ENCODE data around the gene NFYC. TPM values are rescaled to one million over a fixed set of nuclear protein-coding genes. Genes with fewer than 3 reads are reported as not detected.

NFYC gene
- total RNA-seq, 1 donor from 2014 or later = 75.9 TPM

- H3K4me1 ChIP-seq = peaks cover 23 to 35% of the 10 kb centered on the region in 2 donors
- H3K27ac ChIP-seq = peak overlapping the region; percentile 76 to 77
- no peaks in the 10 kb centered on the region for H3K27me3 ChIP-seq
- no peak for TF ChIP-seq CTCF (IDR thresholded peaks at IDR 0.05)
- no peaks in the 10 kb centered on the region for H3K9me3 ChIP-seq
- intact Hi-C loops (cut with DNase I) = loop anchor here (2.0 kb wide), 1 partner anchor 19 kb away; no protein-coding TSS in a partner anchor
- DNase-seq (ENCODE audit: low spot score in 2 of 2) = no peak
- no peak overlapping the region for H3K4me3 ChIP-seq
- no peaks in the 10 kb centered on the region for H3K36me3 ChIP-seq
These were observed 114.7 kb downstream of the NFYC start for GRCh38 chr1:40806240-40806639.

GRCh38 chr1:40806731-40807695 lies 115.5 kb downstream of the NFYC start:
- H3K4me1 ChIP-seq = peaks cover 19 to 28% of the 10 kb centered on the region in 2 donors
- H3K36me3 ChIP-seq = no peaks in the 10 kb centered on the region
- DNase-seq (ENCODE audit: low spot score in 2 of 2) = peak in 1 of 2 donors; percentile 88
- peak overlapping the region; percentile 76 to 77 for H3K27ac ChIP-seq
- H3K9me3 ChIP-seq = no peaks in the 10 kb centered on the region
- H3K27me3 ChIP-seq = no peaks in the 10 kb centered on the region
- TF ChIP-seq CTCF (IDR thresholded peaks at IDR 0.05) = no peak
- H3K4me3 ChIP-seq = peak overlapping the region in 1 of 2 donors; percentile 35
- intact Hi-C loops (cut with DNase I) = loop anchor here (2.0 kb wide), 1 partner anchor 18 kb away; no protein-coding TSS in a partner anchor

- Histone ChIP-seq H3K36me3 (no peaks in the 10 kb centered on the region), H3K4me1 (peaks cover 14 to 25% of the 10 kb centered on the region in 2 donors), H3K27ac (peak overlapping the region; percentile 76 to 77), H3K4me3 (no peak overlapping the region), H3K9me3 (no peaks in the 10 kb centered on the region), H3K27me3 (no peaks in the 10 kb centered on the region)
- DNase-seq (ENCODE audit: low spot score in 2 of 2) = no peak
- intact Hi-C loops (cut with DNase I) = no loop called here
- TF ChIP-seq CTCF (IDR thresholded peaks at IDR 0.05) = no peak
These were observed 116.5 kb downstream of the NFYC start for GRCh38 chr1:40808002-40808401.

- no peak for TF ChIP-seq CTCF (IDR thresholded peaks at IDR 0.05)
- peak overlapping the region; percentile 76 to 77 for H3K27ac ChIP-seq
- H3K4me3 ChIP-seq = no peak overlapping the region
- no peaks in the 10 kb centered on the region for H3K9me3 ChIP-seq
- intact Hi-C loops (cut with DNase I) = no loop called here
- H3K27me3 ChIP-seq = no peaks in the 10 kb centered on the region
- H3K4me1 ChIP-seq = peaks cover 14 to 25% of the 10 kb centered on the region in 2 donors
- no peaks in the 10 kb centered on the region for H3K36me3 ChIP-seq
- no peak for DNase-seq (ENCODE audit: low spot score in 2 of 2)
These were observed 116.9 kb downstream of the NFYC start for GRCh38 chr1:40808444-40808843.

GRCh38 chr1:40808909-40809308 lies 117.4 kb downstream of the NFYC start:
- peak overlapping the region; percentile 76 to 77 for H3K27ac ChIP-seq
- intact Hi-C loops (cut with DNase I) = no loop called here
- H3K4me1 ChIP-seq = peaks cover 14 to 25% of the 10 kb centered on the region in 2 donors

More at GRCh38 chr1:40808909-40809308, 117.4 kb downstream of the NFYC start:
- H3K9me3 ChIP-seq = no peaks in the 10 kb centered on the region
- H3K27me3 ChIP-seq = no peaks in the 10 kb centered on the region
- no peak for DNase-seq (ENCODE audit: low spot score in 2 of 2)
- no peak for TF ChIP-seq CTCF (IDR thresholded peaks at IDR 0.05)
- no peak overlapping the region for H3K4me3 ChIP-seq
- H3K36me3 ChIP-seq = no peaks in the 10 kb centered on the region
